Activated CD4-positive, alpha-beta T cell treated with anti-CD3 and anti-CD28 coated beads, Interleukin-2, Interleukin-6, amounts not matched to agents 100 ng/mL and 50 ng/mL, durations not matched to agents 16 hours and 8 hours (primary cell): ENCODE data around the gene TUBB6.

ENCODE experiments used
- DNase-seq: peaks from one replicate; pipeline ENCODE4 v3.0.0-alpha.2; 2020

Gene TUBB6

DNA sequence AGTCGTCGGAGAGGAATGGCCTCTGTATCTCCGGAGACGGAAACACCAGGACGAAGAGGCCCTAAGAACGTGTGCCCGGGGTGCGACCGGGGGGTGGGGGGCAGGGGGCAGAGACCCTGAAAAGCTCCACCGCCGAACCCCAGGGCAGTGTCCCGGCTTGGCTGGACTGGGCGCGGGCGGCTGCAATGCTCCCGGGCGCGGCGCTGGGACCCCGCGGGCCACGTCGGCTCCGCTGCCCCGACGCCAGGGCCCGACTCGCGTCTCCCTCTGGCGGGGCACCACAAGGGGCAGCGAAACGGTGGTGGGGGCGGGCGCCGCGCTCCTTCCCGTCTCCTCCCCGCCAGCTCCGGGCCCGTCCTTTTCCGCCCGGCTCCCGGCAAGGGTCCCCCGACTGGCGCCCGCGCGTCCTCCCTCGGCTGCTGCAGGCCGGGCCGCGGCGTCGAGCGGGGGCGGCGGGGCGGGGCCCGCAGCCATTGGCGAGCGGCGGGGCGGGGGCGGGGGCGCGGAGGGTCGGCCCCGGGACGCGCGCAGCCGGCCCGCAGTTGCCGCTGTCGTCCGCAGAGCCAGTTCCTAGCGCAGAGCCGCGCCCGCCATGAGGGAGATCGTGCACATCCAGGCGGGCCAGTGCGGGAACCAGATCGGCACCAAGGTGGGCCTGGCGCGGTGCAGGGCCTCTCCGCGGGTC, at the start of gene TUBB6:
Gene TUBB6, plus strand, starts transcription at position 541 of the 685 bp plus-strand sequence. Its CDS starts 52 bp downstream, at position 593.
- peak; percentile 32 for DNase-seq

DNA sequence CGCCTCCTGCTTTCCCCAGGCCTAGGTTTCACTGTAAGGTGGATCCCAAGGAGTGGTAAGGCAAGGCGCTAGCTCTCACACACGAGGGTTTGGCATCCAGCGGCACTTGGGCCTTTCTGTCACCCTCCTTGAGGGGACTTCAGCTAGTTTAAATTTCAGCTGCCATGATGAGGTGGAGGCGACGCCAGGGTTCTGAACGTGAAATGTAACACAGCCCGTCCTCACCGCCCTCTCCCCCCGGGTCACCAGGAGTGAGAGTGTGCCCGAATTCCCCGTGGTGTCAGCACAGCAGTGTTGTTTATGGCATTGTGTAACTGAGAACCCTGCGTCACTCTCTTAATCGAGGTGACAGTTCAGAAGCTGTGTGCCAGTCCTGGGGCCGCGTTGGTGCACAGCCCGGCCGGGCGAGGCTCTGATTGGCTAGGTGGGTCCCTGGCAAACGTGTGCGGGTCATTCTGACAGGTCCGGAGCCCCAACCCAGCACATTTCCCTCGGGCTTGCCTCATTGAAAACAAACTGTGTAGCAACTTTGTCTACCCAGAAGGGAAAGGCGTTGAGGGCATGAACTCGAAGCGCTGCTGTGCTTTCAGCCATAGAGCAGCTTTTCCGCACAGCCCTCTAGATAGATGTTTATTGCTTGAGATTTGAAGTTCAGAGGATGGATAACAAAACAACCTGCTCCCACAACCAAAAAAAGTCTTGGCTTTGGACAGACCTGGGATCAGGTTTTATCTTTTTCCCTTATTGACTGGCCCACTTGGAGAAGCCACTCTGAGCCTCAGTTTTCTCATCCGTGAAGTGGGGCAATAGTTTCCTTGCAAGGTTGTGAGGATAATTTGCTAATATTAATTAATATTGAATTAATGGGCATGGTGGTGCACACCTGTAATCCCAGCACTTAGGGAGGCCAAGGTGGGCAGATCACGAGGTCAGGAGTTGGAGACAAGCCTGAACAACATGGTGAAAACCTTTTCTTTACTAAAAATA, 49.0 kb upstream of the TUBB6 start:
- DNase-seq = no peak

DNA sequence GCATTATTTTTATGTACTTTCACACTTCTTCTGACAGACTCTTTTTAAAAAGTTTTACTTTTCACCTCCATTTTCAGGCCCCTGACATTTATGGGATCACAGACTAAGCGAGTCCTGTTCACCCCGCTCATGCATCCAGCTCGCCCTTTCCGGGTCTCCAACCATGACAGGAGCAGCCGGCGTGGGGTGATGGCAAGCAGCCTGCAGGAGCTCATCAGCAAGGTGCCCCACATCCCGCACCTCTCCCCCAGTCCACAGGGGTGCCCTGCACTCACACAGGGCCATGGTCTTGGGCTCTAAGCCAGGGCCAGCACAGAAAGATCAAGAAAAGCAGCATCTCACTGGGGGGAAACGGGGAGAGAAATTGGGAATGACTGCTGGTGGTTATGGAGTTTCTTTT, 45.3 kb upstream of the TUBB6 start:
- DNase-seq = no peak

GRCh38 chr18:12264864-12265263, 43.2 kb upstream of the TUBB6 start:
- no peak for DNase-seq

DNA sequence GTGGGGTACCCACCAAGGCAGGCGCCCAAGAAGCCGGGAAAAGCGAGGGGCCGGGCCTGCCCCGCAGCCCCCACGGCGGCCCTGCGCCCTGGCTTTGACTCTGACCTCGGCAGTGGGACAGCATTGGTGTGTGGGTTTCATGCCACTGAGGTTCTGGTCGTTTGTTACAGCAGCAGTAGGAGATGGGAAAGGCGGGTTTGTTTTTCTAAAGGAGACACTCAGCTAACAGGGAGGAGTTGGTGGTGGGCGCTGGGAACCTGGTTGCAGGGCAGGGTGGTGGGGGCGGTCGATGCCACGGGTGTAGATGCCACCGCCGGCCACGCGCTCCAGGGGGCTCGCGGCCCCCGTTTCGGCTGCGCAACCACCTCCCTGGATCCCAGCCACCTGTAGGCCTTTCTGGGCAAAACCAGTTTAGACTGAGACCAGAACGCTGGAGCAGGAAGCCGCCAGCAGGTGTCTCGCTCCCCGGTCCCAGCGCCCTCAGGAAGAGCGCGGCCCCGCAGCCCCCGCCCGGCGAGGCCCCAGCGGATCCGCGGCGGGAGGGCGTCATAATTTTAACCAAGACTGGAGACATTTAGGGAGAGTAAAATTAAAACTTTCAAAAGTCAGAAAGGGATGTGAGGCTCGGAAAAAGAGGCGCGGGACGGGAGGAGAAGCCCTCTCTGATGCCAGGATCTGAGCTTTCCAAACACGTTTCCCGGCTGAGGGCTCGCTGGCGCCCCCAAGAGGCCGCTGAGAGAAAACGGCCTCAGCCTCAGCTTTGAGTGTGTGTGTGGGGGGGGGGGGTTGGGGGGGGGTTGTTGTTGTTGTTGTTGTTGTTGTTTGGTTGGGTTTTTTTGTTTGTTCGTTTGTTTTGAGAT, 36.4 kb upstream of the TUBB6 start:
- DNase-seq = peak; percentile 70

GRCh38 chr18:12274793-12275192, 33.2 kb upstream of the TUBB6 start:
- no peak for DNase-seq

GRCh38 chr18:12276736-12277554, 31.1 kb upstream of the TUBB6 start:
- DNase-seq = no peak

- DNase-seq = no peak
Measured at GRCh38 chr18:12278215-12278671, 29.8 kb upstream of the TUBB6 start.

DNA sequence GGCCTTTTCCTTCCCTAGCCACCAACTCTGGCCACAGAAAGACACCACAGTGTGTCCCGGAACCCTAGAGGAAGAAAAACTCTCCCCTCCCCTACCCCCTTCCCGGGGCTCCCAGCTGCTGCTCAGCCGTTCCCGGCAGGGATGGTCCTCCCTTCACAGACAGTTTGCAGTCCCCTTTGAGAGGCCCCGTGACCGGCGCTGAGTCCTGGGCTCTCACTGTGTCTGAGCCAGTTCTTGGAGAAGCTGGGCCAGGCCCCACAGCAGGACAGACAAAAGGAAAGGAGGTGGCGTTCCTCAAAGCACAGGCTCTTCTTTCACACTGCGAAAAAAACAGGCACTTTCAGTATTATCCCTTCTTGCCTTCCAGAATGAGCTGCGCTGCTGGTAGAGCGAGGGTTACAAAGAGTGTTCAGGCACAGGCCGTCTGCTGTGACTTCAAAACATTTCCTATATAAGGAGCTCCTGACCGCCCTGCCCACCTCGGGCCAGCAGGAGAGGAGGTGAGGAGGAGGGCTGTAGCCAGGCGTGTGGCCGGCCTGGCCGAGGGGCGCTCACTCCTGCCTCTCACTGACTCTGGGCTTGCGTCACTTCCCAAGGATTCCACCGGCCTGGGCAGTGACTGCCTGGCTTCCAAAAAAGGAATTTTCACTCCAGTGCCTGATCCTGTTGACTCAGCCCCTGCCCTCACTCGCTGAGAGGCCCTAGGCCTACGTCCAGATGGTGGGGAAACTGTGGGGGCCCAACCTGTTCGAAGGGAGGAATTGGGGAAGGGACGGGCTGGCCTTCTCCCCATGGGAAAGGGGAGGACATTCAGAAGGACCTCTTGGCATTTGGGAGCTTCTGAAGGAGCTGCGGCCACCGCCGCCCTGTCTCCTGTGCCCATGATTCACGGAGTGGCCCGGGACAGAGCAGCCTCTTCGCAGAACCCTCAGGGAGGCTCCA, 29.0 kb upstream of the TUBB6 start:
- DNase-seq = no peak

- DNase-seq = no peak
Measured at GRCh38 chr18:12279781-12280531, 28.1 kb upstream of the TUBB6 start.

DNA sequence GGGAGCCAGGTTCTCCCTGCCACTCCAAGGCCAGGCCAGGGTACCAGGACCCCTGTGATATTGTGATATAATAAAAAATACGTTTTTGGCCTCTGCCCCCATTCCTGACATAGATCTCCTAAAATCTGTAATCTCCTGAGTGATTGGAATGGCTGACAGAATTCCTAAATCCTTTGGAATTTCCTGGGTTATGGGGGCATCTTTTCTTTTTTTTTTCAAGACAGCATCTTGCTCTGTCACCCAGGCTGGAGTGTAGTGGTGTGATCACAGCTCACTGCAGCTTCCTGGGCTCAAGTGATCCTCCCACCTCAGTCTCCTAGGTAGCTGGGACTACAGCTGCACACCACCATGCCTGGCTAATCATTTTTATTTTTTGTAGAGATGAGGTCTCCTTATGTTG, 26.2 kb upstream of the TUBB6 start:
- DNase-seq = no peak

DNA sequence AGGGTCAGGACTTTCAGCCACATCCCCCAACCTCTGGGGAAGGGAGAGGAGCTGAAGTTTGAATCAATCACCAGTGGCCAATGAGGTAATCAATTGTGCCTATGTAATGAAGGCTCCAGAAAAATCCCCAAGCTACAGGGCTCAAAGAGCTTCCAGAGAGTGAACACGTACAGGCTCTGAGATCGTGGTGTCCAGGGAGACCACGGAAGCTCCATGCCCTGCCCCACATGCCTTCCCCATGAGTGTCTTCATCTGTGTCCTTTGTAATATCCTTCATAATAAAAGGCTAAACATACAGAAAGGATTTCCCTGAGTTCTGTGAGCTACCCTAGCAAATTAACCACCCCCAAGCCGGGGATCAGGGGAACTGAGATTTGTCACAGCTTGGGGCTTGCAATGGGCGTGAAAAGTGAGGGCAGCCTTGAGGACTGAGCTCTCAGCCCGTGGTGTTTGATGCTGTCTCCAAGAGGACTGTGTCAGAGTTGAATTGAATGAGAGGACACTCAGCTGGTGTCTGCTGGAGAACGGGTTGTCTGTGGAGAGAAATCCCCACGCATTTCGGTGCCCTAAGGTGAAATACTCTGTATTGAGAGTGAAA, 25.5 kb upstream of the TUBB6 start:
- no peak for DNase-seq

DNA sequence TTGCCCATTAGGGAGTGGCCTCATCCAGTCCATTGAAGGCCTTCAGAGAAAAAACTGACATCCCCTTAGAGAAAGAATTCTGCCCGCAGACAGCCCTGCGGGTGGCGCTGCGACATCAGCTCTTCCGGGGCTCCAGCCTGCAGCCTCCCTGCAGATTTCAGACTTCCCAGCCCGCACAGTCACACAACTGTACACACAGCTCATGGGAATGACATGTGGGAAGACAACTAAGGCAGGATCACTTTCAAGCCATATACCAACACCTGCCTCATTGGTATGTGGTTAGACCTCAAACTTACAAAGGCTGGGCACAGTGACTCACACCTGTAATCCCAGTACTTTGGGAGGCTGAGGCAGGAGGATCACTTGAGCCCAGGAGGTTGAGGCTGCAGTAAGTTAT, 24.8 kb upstream of the TUBB6 start:
- no peak for DNase-seq

- no peak for DNase-seq
Measured at GRCh38 chr18:12283666-12284065, 24.4 kb upstream of the TUBB6 start.

GRCh38 chr18:12287131-12287681, 20.8 kb upstream of the TUBB6 start:
- no peak for DNase-seq

DNA sequence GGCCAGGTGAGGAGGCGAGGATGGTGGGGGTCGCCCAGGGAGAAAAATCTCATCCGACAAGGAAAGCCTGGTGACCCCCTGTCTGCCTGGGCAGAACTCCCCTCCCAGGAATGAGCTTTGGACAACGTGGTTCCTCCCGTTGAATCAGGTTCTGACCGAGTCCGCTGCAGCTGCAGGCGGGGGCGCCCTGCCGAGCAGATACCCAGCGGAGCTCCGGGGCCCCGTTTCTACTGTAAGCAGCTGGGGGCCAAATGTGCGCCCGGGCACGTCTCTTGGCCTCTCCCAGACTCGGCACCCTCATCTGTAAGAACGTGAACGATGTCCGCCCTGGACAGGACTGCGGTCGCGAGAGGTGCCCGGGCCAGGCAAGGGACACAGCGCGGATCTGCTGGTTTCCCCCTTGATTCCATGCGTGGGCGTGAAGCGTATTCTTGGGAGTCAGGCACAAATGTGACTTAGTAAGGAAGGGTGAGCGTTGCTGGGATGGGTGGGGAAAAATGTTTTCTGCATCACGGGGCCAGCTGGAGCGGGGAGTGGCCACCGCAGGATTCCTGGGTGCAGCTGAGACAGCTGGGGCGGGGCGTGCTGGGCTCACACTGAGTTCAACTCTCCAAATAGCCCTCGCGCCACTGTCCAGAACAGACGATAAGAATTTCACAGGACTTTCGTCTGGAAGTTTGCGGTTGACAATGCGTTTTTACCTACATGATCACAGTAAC, 20.2 kb upstream of the TUBB6 start:
- DNase-seq = no peak

- no peak for DNase-seq
Measured at GRCh38 chr18:12288403-12288755, 19.7 kb upstream of the TUBB6 start.

DNA sequence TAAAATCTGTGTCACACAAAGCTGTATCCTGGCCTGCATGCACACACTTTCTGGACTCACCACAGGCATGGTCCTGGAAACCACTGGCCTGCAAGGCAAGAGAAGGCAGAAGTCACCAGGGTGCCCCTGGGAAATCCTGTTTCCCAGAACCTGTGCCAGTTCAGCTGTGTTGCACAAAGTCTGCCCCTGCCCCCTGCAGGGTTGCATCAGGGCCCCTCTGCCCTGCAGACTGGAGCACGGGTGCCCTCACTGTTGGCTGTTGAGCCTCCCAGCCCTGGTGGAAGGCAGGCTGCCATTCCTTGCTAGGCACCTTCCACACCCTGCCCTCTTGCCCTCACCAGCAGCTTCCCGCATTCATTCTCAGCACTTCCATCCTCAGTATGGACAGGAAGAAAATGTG, 18.0 kb upstream of the TUBB6 start:
- DNase-seq = no peak

- no peak for DNase-seq
Measured at GRCh38 chr18:12291161-12291560, 16.9 kb upstream of the TUBB6 start.
